DOHH2 (cell line): Measurements from ENCODE around the gene ACTR10.
A peak's percentile ranks its signal among the peaks of the same experiment; 100 is the strongest.

Experiments
- H3F3A ChIP-seq: fragments of 200-600 bp; sonication (generic), shearing (Covaris generic); 2 replicates; pipeline ENCODE4 v1.6.0; 2016; ENCODE audit warnings: antibody characterized with exemption, mild to moderate bottlenecking; ENCODE audit not compliant: control insufficient read depth, insufficient read depth
- H3K27ac ChIP-seq: fragments of 200-600 bp; sonication (generic); 2 replicates; pipeline ENCODE4 v1.5.1; 2014; ENCODE audit warnings: low read depth, mild to moderate bottlenecking, low read length, moderate library complexity
- H3K27me3 ChIP-seq: fragments of 200-600 bp; sonication (generic); 2 replicates; pipeline ENCODE4 v1.6.1; 2014; ENCODE audit warnings: mild to moderate bottlenecking, low read length, mixed read lengths; ENCODE audit not compliant: control insufficient read depth
- H3K36me3 ChIP-seq: fragments of 200-600 bp; sonication (generic); 2 replicates; pipeline ENCODE4 v1.6.1; 2014; ENCODE audit warnings: mild to moderate bottlenecking, low read length, moderate library complexity, mixed read lengths; ENCODE audit not compliant: control insufficient read depth
- H3K4me1 ChIP-seq: fragments of 200-600 bp; sonication (generic); 2 replicates; pipeline ENCODE4 v1.6.1; 2014; ENCODE audit warnings: mild to moderate bottlenecking, low read length, mixed read lengths; ENCODE audit not compliant: control insufficient read depth
- H3K4me2 ChIP-seq: fragments of 200-600 bp; sonication (generic); 2 replicates; pipeline ENCODE4 v1.6.0; 2014; ENCODE audit warnings: mild to moderate bottlenecking, low read length, moderate library complexity
- H3K4me3 ChIP-seq: fragments of 200-600 bp; sonication (generic); 2 replicates; pipeline ENCODE4 v1.5.1; 2014; ENCODE audit warnings: mild to moderate bottlenecking, low read length, mixed read lengths
- H3K79me2 ChIP-seq: fragments of 200-600 bp; sonication (generic); 2 replicates; pipeline ENCODE4 v1.6.1; 2014; ENCODE audit warnings: mild to moderate bottlenecking, low read length, mixed read lengths; ENCODE audit not compliant: control insufficient read depth
- H3K9me2 ChIP-seq: fragments of 200-600 bp; sonication (generic); replicated peaks from 2 replicates; pipeline ENCODE4 v1.6.1; 2014; ENCODE audit warnings: mild to moderate bottlenecking, low read length, mixed read lengths; ENCODE audit not compliant: control insufficient read depth
- H3K9me3 ChIP-seq: fragments of 200-600 bp; sonication (generic); 2 replicates; pipeline ENCODE4 v1.6.1; 2014; ENCODE audit warnings: antibody characterized with exemption, low read length, mixed read lengths; ENCODE audit not compliant: control insufficient read depth, insufficient read depth
- H4K20me1 ChIP-seq: fragments of 200-600 bp; sonication (generic); 2 replicates; pipeline ENCODE4 v1.6.0; 2014; ENCODE audit warnings: low read depth, mild to moderate bottlenecking, antibody characterized with exemption, low read length, moderate library complexity; ENCODE audit not compliant: control insufficient read depth, insufficient read depth
- CTCF ChIP-seq: fragments of 200-600 bp; sonication (generic); IDR thresholded peaks from one replicate; pipeline ENCODE4 v1.5.1; 2014; ENCODE audit warnings: antibody characterized with exemption, mild to moderate bottlenecking, low read depth, low read length; ENCODE audit not compliant: poor library complexity, severe bottlenecking
- EZH2phosphoT487 ChIP-seq: fragments of 200-600 bp; sonication (generic); IDR thresholded peaks from 2 replicates; pipeline ENCODE4 v1.6.1; 2017; ENCODE audit warnings: borderline replicate concordance, mild to moderate bottlenecking, antibody characterized with exemption, low read length, moderate library complexity, mixed read lengths

The ACTR10 gene

GRCh38 chr14:58239244-58240195 is 39.6 kb downstream of the ACTR10 start:
- Histone ChIP-seq H3K27me3 (no peaks in the 10 kb centered on the region), H3K36me3 (peaks cover 2% of the 10 kb centered on the region; the same call in 1 of the 2 replicates), H3K79me2 (peaks cover 16% of the 10 kb centered on the region), H3K4me2 (peak overlapping the region; percentile 68), H3K9me3 (no peaks in the 10 kb centered on the region), H3K9me2 (no peaks in the 10 kb centered on the region), H4K20me1 (no peaks in the 10 kb centered on the region), H3K4me3 (peak overlapping the region; percentile 97), H3K27ac (0 out of 2 replicates have a peak overlapping the region, but pooled peaks have one; percentile 6), H3K4me1 (peaks cover 30% of the 10 kb centered on the region), H3F3A (peaks cover 12% of the 10 kb centered on the region; the same call in 1 of the 2 replicates)
- TF ChIP-seq EZH2phosphoT487 (no peak), CTCF (no peak)

GRCh38 chr14:58243790-58244555 is 44.0 kb downstream of the ACTR10 start:
- Histone ChIP-seq H3K9me2 (no peaks in the 10 kb centered on the region), H3K27ac (peak overlapping the region; percentile 87), H3K9me3 (no peaks in the 10 kb centered on the region), H3K4me3 (peak overlapping the region; percentile 97), H3K4me1 (peaks cover 39% of the 10 kb centered on the region), H4K20me1 (peaks cover 20% of the 10 kb centered on the region), H3K36me3 (peaks cover 39% of the 10 kb centered on the region), H3F3A (peaks cover 18% of the 10 kb centered on the region), H3K79me2 (peaks cover 60% of the 10 kb centered on the region), H3K27me3 (no peaks in the 10 kb centered on the region), H3K4me2 (peak overlapping the region; percentile 78)
- TF ChIP-seq CTCF (no peak), EZH2phosphoT487 (no peak)

- H3K36me3 ChIP-seq = peaks cover 45% of the 10 kb centered on the region
- peaks cover 35% of the 10 kb centered on the region for H3K4me1 ChIP-seq
- peak within 1 kb of the TSS; percentile 79 for H3K4me2 ChIP-seq
- TF ChIP-seq CTCF (no peak), EZH2phosphoT487 (no peak)
- H4K20me1 ChIP-seq = peaks cover 20% of the 10 kb centered on the region
- H3K9me3 ChIP-seq = no peaks in the 10 kb centered on the region
- H3K27me3 ChIP-seq = no peaks in the 10 kb centered on the region
- H3K4me3 ChIP-seq = peak within 1 kb of the TSS; percentile 97
- H3K79me2 ChIP-seq = peaks cover 68% of the 10 kb centered on the region
- peaks cover 18% of the 10 kb centered on the region for H3F3A ChIP-seq
- no peaks in the 10 kb centered on the region for H3K9me2 ChIP-seq
- peak within 1 kb of the TSS; percentile 87 for H3K27ac ChIP-seq
Measured at GRCh38 chr14:58244556-58245387, 44.8 kb downstream of the ACTR10 start, which contains the start of gene PSMA3. Gene PSMA3, plus strand, starts transcription at chr14:58244843. Its CDS starts 78 bp downstream, at chr14:58244921.
